ENCODE results near the gene TTC3.

Gene TTC3

DNA sequence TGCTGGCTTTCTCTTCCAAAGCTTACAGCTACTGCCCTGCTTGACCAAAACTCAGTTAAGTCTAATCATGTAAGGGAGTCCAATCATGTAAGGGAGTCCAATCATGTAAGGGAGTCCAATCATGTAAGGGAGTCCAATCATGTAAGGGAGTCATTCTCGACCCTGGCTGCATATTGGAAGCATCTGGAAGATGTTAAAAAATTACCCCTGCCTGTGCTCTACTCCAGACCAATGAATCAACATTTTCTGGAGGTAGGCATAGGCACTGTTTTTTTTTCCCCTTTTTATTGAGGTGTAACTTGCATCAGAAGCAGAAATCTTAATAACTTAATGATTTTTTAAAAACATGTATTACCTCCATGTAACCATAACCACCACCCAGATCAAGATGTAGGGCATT lies 9.6 kb upstream of the TTC3 start:
- no peak for DNase-seq

DNA sequence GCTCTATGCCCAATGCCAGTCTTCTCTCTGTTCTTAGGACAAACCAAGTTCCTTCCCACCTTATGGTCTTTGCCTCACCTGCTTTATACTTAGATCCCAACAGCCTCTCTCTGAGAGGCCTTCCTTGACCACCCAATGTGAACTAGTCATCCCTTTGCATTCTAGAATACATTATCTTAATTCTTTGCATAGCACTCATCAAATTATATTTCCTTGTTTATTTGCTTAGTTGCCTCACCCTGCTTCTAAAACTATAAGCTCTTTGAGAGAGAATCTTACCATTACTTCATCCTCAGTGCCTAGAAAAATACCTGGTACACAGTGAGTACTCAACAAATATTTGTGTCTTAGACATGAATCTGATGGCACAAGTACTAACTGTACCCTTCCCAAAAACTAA lies 8.2 kb upstream of the TTC3 start:
- no peak for DNase-seq

DNA sequence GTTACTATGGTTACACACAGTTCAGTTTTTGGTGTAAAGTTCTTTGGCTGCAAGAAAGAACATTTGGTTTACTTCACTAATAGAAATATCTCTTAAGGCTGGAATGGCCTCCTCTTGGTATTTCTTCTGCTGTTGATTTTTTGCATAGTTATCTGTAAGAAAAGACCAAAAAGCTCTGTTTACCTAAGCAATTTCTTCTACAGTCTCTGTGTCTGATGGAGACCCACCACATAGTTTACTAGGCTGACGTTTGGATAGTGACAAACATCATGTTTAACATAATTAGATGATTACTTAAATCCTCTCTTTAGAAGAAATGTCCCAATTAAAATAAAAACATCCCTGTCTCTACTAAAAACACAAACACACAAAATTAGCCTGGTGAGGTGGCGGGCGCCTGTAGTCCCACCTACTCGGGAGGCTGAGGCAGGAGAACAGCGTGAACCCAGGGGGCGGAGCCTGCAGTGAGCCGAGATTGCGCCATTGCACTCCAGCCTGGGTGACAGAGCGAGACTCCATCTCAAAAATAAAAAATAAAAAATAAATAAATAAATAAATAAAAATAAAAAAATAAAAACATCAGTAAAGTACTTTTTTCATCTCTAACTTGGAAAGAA lies 7.4 kb upstream of the TTC3 start:
- no peak for DNase-seq

DNA sequence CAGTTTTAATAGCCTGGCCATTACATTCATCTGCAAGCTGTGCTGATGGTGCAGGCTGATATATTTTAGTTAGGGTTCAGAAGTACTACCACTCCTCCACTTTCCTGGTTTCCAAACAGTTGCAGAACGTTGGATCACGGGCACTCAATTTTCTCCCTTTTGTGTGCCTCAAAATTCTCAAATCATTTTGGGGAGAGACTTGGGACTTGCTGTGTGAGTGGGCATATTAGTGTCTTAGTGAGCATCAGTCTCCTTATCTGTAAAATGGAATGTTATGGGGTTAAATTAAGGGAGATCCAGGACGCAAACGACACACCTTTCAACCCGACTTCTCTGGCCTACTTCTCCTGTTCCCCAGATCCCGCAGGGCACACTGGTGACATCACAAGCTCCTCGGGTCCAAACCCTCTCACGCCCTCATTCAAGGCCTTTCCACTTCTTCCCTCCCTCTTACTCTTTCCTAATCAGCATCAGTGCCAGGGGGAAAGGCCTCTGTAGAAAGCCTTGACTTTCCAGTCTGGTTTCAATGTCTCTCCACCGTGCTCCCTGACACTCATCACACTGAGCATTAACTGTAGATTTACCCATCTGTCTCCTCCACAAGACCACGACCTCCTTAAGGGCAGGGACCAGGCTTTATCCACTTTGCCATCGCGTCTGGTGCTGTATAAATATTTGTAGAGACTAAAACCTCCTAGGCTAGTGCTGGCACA lies 1.3 kb upstream of the TTC3 start:
- DNase-seq: peak; percentile 84

DNA sequence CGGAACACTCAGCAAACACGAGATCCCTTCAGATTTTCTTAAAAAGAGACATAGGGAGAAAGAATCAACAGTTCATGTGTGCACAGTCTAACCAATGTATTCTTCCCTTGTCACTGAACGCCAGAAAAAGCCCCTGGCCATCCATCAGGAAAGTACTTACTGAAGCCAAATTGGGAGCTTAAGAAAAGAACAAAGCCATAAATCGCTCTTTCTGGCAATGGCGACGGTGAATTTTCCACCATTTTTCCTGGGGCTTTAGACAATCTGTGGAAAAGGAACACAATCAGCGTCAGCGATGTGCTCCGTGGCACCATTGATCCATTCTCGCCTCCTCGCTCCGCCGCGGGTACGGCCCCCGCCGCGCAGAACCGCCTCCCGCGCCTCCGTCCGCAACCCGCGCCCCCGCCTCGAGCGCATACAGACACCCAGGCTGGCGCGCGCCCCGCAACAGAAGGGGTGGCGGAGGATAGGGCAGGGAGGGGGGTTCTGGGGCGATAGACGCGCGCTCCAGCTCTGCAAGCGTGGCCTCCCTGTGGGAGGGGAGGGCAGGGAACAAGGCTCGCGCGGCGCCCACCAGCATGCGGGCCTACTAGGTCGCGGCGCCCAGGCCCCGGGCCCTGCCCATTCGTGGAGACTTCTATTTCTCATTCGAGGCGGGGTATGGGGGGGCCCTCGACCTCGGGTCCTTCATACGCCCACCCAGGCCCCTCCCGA lies 623 bp upstream of the TTC3 start:
- DNase-seq: peak; percentile 94

DNA sequence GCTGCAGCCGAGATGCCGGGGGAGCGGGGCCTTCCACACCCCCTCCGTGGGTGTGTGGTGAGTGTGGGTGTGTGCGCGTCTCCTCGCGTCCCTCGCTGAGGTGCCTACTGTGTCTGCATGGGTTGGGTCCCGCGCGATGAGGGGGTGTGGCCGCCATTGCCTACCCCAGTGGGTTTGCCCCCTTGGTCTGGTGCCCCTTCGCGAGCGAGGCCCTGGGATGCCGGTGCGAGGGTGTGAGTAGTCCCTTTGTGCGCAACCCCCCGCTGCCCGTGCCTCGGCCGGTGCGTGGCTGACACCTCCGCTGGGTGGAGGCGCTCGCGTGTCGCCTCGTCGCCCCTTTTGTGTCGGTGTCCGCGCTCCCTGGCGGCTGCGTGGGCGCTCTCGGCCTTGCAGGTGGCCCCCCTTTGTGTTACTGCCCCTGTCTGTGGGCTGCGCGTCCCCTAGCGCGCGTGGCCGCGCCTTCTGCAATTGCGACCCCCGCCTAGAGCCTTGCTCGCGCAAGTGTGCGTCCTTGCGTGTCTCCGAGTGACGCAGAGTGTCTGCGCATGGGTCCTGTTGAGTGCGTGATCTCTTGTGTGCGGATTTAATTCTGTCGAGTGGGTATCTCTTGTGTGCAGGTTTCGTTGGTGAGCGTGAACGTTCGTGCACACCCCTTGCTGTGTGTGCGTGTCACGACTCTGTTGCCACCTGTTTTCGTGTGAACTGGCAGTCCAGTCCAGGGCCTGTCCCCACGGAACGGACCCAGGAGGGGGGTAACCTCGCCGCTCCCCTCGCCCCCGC lies 553 bp downstream of the TTC3 start:
- peak; percentile 88 for DNase-seq

DNA sequence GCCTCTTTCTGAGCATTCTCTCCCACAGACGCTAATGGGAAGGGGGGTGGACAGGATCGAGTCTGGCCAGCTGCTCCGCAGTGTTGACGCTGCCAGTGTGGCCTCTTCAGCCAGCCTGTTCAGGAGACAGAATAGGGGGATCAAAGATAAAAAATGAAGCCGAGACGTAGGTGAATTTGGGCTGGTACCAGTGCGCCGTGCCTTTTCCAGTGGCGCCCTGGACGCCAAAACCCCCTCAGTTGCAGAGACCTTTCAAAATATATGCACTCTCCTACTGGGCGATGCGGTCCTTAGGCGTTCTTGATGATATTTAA lies 1.1 kb downstream of the TTC3 start:
- no peak for DNase-seq

DNA sequence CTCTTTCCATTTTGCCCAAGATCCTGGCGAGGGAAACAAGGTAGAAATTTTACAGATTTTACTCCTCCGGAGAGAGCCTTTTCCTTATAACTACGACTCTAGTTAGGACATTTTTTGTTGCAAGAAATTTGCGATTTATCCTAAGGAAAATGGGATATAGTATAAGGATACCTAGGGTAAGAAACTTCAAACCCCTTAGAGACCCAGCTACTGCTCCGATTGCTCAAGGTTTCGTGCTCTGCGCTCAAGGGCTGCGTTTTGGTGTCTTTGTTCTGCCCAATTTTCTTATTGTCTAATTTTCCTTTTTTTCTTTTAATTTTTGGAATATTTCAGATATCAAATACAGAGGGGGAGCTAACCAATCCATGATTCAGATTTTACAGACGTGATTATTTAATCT lies 1.5 kb downstream of the TTC3 start:
- DNase-seq: no peak

DNA sequence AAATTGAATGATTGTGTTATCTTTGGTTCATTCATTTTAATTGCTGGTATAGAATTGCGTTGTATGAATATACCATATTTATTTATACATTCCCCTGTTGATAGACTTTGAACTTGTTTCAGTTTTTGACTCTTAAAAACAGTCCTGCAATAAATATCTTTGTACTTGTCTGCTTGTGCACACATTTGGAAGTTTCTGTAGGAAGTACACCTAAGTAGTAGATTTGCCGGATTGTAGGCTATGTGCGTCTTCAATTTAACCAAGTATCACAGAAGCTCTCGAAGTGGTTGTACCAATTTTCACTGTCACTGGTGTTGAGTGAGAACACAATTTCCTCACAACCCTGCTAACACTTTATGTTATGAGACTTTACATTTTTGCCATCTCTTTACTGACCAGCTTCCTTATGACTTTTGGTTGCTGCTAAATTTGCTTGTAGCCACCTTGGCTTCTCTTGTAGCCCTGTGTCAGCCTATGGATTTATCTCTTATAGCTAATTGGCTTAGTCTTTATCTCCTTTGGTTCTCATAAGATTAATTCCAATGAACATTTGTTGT lies 2.2 kb downstream of the TTC3 start:
- no peak for DNase-seq

DNA sequence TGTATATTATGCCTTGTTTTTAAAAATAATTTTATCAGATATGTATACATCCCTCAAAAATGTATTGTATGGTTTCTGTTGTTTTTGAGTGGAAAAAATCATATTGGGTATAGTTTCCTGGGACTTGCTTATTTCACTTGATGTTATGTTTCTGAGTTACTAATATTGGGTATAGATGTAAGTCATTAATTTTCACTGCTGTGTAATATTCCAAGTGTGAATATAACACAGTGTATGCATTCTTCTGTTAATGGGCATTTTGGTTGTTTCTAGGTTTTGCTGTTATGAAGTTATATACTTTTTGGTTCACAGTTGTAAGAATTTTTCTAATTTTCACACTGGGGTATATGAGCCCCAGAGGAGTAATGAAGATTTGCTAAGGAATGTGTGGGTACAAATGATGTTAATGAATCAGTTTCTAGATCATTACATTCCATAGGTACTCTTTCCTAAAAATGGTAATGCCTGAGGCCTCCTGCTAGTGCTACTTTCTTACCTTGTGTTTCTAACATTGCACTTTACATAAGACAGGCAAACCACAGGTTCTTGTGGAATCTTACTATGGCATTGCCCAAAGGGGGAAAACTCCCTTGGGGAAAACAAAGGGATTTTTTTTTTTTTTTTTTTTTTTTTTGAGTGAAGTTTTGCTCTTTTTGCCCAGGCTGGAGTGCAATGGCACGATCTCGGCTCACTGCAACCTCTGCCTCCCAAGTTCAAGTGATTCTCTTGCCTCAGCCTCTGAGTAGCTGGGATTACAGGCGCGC lies 3.2 kb downstream of the TTC3 start:
- no peak for DNase-seq

DNA sequence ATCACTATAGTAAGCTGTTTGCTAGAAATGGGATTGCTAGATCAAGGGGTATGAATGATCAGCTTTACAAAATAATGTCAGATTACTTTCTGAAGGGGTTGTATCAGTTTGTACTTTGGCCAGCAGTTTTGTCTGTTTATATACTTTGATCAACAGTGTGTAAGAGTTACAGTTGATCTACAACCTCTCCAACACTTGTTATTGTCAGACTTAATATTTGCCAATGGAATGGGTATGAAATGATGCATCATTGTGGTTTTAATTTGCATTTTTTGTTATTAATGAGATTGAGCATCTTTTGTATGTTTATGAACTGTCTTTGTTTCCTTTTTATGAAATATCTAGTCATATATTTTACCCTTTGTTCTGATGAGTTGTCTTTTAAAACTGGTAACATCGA lies 4.3 kb downstream of the TTC3 start:
- DNase-seq: no peak

DNA sequence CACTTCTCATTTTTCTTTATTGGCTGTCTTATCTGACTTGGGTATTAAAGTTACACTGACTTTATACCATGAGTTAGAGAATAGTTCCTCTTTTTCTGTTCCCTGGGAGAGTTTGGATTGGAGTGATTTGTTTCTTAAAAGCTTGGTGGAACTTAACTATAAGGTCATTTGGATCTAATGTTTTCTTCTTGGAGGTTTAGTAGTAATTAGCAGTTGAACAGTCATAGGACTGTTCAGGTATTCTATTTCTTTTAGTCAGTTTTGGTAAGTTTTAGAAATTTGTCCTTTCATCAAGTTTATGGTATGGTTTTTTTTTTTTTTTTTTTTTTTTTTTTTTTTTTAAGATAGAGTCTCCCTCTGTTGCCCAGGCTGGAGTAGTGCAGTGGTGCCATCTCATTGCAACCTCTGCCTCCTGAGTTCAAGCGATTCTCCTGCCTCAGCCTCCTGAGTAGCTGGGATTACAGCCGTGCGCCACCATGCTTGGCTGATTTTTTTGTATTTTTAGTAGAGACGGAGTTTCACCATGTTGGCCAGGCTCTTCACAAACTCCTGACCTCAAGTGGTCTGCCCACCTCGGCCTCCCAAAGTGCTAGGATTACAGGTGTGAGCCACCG lies 6.3 kb downstream of the TTC3 start:
- DNase-seq: peak; percentile 31

DNA sequence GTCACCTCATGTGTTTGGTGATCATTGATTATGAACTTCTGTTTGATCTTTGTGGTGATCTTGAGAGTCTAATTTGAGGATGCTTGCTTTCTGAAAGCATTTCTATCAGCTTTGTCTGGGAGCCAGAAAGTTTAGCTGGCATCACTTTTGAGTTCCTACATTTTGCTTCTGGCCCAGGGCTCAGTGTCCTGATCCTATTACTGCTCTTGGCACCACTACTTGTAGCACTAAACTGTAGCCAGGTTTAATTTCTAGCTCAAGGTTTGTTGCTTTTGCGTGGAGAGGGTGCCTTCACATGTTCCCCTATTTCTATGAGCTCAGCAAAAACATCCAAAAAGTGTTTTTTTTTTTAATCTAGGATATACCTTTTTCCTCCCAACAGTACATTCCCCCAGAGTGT lies 9.3 kb downstream of the TTC3 start:
- DNase-seq: no peak

DNA sequence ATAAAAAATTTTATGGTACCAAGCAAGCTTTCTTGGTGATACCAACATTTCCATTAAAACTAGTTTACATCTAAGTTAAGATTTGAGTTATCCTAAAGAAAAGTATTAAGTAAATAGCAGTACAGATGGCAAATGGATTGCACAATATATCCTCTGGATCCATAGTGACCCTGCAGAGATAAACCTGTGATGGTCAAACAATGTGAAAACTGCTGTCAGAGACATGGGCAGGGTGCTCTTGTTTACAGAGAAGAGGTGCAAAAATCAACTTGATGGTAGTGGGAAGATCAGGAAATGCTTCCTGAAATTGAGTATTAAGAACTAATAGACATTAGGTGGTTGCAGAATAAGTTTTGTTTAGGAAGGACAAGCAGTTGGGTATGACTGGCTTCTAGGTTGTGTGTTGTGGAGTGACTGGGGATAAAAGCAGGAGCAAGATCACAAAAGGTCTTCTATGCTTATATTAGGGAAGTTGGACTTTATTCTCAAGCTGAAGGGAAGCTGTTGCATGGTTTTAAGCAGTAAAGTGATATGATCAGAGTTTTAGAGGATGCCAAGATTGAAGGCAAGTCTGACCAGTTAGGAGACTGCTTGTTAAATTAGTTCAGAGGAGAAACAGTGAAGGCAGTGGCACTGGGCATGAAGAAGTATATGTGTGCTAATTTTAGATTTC lies 9.9 kb downstream of the TTC3 start:
- no peak for DNase-seq

DNA sequence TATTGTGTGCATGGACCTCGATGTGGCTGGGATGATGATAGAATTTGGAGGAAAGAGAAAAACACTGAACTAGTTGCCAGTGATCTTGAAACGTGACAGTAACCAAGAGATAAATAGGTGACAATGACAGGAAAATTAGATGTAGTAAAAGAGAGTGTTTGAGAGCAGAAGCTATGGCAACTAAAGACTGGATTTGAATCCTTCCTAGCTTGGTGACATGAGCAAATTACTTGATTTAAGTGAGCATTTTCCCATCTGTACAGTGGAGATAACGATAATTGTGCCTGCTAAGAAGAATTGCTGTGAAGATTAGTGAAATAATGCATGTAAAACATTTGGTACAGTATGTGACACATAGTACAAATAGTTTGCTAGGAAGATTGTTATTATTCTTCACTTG lies 12.7 kb downstream of the TTC3 start:
- DNase-seq: no peak

DNA sequence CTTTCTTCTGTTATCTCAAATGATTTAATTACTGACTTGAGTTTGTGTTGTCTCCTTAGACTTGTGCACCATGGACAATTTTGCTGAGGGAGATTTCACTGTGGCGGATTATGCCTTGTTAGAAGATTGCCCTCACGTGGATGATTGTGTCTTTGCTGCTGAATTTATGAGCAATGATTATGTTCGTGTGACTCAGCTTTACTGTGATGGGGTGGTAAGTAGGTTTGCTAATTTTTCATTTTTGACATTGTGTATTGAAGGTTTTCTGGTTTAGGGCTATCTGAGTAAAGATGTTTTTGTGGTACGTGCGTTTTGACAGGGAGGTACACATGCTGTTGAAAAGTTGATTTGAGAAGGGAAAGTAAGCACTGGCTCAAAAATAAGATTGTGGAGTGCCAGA lies 14.1 kb downstream of the TTC3 start:
- DNase-seq: peak; percentile 42

DNA sequence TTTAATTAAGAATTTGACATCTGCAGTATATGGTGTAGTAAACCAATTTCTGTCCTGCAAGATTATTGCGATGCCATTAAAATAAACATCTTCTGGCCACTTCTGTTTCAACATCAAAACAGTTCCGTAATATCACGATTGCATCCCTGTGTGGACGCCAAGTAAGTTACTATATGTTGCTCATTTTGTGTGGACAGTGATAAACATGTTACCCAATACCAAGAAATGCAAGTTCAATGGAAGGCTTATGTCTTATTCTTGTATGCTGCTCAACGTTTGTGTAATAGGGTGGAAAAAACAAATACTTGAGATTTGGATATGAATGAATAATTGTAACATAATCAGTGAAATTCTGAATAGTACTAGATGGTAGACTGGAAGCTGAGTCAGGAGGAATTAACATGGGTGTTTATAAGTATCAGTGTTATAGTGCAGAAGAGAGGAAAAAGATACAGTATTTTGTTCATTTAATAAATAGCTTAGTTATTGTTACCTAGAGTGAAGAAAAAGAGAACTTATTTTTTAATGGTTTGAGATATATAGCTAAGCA lies 15.2 kb downstream of the TTC3 start:
- no peak for DNase-seq

DNA sequence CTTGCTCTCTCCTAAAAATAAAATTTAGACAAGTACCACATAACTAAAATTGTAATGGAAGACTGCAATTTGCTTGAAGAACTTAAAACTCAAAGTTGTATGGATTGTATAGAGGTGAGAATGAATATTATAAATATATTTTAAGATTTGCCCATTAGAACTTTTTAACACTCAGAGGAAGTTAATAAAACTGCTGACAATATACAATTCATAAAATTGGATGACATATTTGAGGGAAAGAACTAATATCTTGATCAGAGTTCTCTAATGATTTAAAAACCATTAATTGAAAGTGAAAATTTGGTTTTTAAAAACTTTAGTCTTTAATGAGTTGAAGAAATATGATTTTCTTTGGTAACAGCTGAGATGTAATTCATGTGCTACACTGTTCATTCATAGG lies 20.9 kb downstream of the TTC3 start:
- DNase-seq: no peak

DNA sequence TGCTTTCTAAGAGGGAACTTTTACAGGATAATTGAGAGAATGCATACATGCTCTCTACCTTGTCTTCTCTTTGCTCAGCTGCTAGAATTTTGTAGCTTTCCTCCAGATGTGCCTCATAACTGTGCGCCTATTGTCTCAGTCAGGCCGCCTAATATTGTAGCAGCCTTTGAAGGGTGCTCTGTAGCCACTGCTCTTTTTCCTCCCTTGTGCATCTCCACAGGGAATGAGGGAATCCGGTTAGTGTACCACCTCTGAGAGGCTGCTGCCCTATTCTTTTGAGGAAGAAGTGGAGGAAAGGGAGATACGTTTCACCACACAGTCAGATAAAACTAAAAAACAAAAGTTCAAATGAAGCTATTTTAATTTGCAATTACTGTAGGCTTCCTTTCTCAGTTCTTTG lies 22.8 kb downstream of the TTC3 start:
- DNase-seq: no peak

DNA sequence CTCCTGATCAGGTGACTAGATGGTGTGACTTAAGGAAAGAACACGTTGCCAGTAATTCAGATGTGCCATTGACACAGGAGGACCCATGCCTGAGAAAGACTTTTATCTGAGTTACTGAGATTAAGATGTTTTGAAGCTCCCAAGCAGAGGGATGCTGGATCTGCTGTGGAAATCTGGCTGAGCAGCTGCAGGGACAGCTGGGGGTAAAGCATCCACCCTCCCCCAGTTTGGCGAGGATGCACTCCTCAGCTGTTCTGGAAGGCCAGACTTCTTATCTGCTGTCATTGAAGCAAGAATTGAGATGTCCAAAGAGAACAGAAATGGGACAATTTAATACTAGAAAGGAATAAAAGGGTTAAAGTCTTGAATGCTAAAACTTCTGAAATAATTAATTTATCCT lies 25.7 kb downstream of the TTC3 start:
- no peak for DNase-seq

DNA sequence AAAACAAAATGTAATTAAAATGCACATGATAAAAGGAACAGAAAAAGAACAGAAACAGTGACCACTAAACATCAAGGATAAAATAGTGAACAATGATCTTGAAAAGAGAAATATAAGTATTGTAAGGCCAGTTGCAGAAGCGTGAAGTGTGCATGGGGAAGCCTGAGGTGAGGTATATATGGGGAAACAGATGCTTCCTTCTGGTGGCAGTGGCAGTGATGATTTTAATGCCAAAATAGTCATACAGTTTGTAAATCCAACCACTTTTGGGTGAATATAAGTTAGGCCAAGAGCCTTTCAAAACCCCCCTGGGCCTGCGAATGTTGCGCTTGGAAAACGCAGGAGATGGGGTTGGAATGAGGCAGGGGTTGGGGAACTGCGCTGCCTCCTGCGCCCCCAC lies 27.3 kb downstream of the TTC3 start:
- no peak for DNase-seq
